22Rv1 (cell line): ENCODE data around the gene FAM24B.

Experiments
- ZFX ChIP-seq: fragments of 450-650 bp; IDR thresholded peaks from 2 replicates; pipeline ENCODE4 v1.6.1; 2017; ENCODE audit warnings: antibody characterized with exemption, borderline replicate concordance
- TF ChIP-seq, protein P1 (sequence below): fragments of 450-650 bp; IDR thresholded peaks from 2 replicates; pipeline ENCODE4 v1.5.1; 2017; ENCODE audit warnings: mild to moderate bottlenecking

DNA sequence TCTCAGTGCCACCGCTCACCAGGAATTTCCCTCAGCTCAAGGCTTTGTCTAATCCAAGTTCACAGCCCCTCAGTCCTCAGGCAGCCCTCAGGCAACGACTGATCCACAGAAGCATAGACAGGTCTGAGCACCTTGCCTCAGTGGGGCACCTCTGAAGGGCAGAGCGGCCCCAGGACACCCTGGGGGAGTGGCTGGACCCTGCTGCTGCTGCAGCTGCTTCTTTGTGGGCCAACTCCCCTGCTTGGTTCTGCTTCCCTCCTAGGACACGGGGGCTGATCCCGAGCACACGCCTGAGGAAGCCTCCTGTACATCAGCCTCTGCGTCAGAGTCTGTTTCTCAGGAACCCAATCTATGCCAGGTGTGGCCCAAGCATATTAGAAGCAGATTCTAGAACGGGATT lies 49.9 kb downstream of the FAM24B start:
- TF ChIP-seq, protein P1, sequence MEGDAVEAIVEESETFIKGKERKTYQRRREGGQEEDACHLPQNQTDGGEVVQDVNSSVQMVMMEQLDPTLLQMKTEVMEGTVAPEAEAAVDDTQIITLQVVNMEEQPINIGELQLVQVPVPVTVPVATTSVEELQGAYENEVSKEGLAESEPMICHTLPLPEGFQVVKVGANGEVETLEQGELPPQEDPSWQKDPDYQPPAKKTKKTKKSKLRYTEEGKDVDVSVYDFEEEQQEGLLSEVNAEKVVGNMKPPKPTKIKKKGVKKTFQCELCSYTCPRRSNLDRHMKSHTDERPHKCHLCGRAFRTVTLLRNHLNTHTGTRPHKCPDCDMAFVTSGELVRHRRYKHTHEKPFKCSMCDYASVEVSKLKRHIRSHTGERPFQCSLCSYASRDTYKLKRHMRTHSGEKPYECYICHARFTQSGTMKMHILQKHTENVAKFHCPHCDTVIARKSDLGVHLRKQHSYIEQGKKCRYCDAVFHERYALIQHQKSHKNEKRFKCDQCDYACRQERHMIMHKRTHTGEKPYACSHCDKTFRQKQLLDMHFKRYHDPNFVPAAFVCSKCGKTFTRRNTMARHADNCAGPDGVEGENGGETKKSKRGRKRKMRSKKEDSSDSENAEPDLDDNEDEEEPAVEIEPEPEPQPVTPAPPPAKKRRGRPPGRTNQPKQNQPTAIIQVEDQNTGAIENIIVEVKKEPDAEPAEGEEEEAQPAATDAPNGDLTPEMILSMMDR = no peak
- TF ChIP-seq ZFX = no peak
